Measurements from ENCODE around the gene MAGEE1.

DNA sequence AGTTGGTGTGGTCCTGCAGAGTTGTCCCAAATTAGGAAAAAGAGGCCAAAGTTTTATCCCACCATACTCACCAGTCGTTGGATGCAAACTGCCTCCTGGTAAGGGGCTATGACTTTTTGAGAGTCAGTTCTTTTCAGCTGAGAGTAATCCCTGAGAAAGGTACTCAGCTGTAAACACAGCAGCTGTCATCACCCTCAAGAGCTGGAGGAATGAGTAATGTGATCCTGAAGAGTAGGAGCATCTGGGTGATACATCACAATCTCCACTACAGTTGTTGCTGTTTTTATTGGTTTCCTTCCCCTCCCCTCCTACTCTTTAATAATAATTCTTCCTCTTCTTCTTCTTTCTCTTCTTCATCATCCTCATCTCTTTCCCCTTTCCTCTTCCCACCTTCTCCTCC lies 5.7 kb downstream of the MAGEE1 start:
- TF ChIP-seq POLR2A (IDR thresholded peaks at IDR 0.05) = no peak
- TF ChIP-seq, protein P1, sequence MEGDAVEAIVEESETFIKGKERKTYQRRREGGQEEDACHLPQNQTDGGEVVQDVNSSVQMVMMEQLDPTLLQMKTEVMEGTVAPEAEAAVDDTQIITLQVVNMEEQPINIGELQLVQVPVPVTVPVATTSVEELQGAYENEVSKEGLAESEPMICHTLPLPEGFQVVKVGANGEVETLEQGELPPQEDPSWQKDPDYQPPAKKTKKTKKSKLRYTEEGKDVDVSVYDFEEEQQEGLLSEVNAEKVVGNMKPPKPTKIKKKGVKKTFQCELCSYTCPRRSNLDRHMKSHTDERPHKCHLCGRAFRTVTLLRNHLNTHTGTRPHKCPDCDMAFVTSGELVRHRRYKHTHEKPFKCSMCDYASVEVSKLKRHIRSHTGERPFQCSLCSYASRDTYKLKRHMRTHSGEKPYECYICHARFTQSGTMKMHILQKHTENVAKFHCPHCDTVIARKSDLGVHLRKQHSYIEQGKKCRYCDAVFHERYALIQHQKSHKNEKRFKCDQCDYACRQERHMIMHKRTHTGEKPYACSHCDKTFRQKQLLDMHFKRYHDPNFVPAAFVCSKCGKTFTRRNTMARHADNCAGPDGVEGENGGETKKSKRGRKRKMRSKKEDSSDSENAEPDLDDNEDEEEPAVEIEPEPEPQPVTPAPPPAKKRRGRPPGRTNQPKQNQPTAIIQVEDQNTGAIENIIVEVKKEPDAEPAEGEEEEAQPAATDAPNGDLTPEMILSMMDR (IDR thresholded peaks at IDR 0.05 in 8 of 11, conservative IDR thresholded peaks at IDR 0.05 in 3 of 11) = no peak

Measured in spleen (tissue), 7 donors.